Loucy (cell line): ENCODE data around the gene ZNF385D.

Experiments used
- CTCF ChIP-seq: fragments of 200-600 bp; sonication (generic); conservative IDR thresholded peaks from 2 replicates; pipeline ENCODE4 v1.5.1; 2014; ENCODE audit warnings: mild to moderate bottlenecking, antibody characterized with exemption, low read length
- EZH2phosphoT487 ChIP-seq: fragments of 200-600 bp; IDR thresholded peaks from 2 replicates; pipeline ENCODE4 v1.6.1; 2018; ENCODE audit warnings: antibody characterized with exemption, mild to moderate bottlenecking, moderate library complexity, borderline replicate concordance

GRCh38 chr3:21642433-21642832 lies 108.6 kb downstream of the ZNF385D start:
- no peak for TF ChIP-seq CTCF
- TF ChIP-seq EZH2phosphoT487: no peak
